GM21381 (cell line): Measurements from ENCODE around the gene CCDC150.
"Not testable (repeated sequence)": the region's sequence is repeated elsewhere in the genome, so short reads cannot be mapped to it uniquely, and the experiment has no call there.

Source experiments
- ATAC-seq: cut with Tn5 transposase; IDR thresholded peaks from one replicate; pipeline ENCODE4 v1.9.1; 2021; ENCODE audit warnings: mild to moderate bottlenecking, moderate library complexity; ENCODE audit not compliant: unreplicated experiment

CCDC150 gene

DNA sequence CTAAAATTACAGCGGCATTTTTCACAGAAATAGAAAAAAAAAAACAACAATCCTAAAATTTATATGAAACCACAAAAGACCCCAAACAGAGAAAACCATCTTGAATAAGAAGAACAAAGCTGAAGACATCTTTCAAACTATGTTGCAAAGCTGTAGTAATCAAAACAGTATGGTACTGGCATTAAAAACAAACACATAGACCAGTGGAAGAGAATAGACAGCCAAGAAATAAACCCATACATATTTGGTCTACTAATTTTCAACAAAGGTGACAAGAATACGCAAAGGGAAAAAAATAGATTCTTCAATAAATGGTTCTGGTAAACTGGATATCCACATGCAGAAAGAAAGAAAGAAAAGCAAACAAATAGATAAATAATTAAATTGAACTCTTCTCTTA is 9.0 kb upstream of the CCDC150 start:
- no peak for ATAC-seq

DNA sequence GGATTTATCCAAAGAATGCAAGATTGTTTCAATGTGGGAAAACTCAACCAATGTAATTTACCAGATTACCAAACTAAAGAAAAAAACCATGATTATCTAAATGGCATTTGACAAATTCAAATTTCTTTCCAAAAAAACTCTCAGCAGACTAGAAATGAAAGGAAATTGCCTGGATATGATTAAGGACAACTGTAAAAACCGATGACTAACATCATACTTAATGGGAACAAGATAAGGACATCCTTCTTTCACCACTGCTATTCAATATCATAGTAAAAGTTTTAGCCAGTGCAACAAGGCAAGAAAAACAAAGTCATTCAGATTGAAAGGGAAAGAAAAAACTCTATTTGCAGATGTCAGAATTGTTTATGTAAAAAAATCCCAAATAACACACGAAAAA is 4.4 kb upstream of the CCDC150 start:
- ATAC-seq = no peak

DNA sequence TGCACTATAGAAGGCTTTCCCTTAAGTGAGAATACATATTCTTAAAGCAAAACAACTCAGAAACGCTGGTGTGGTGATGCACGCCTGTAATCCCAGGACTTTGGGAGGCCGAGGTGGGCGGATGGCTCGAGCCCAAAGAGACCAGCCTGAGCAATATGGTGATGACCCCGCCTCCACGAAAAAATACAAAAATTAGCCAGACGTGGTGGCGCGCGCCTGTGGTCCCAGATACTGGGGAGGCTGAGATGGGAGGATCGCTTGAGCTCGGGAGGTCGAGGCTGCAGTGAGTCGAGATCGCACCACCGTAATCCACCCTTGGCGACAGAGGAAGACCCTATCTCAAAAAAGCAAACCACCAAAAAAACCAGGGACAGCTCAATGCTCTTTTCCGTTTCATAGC is 750 bp upstream of the CCDC150 start:
- no peak for ATAC-seq

DNA sequence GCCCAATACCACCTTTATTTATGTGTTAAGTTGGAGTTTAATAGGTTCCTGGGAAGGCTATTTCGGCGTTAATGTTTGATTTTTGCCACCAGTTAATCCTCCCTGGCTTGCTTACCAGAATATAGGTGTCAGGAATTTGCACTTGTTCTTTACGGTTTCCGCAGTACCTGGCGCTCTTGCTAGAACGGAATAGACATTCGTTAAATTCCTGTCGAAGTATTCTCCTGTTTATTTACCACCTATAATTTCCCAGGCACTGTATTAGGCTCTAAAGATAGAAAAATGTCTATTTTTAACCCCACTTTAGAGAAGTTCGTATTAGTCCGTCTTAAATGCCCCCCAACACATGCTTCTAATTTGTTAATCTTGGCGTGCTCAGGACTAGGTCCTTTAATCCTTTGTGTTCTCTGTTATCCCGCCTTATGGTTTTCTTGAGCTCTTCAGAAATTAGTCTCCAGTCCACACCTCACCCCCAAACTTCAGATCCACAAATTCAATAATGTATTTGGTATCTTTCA is 575 bp downstream of the CCDC150 start:
- ATAC-seq = no peak

DNA sequence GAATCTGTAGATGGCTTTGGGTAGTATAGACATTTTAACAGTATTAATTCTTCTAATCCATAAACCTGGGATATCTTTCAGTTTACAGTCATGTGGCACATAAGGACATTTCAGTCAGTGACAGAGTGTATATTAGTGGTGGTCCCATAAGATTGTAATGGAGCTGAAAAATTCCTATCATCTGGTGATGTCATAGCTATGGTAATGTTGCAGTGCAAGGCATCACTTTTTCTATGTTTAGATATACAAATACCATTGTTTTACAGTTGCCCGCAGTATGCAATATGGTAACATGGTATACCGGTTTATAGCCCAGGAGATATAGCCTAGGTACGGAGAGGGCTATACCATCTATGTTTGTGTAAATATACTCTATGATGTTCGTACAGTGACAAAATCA is 9.7 kb downstream of the CCDC150 start:
- no peak for ATAC-seq

DNA sequence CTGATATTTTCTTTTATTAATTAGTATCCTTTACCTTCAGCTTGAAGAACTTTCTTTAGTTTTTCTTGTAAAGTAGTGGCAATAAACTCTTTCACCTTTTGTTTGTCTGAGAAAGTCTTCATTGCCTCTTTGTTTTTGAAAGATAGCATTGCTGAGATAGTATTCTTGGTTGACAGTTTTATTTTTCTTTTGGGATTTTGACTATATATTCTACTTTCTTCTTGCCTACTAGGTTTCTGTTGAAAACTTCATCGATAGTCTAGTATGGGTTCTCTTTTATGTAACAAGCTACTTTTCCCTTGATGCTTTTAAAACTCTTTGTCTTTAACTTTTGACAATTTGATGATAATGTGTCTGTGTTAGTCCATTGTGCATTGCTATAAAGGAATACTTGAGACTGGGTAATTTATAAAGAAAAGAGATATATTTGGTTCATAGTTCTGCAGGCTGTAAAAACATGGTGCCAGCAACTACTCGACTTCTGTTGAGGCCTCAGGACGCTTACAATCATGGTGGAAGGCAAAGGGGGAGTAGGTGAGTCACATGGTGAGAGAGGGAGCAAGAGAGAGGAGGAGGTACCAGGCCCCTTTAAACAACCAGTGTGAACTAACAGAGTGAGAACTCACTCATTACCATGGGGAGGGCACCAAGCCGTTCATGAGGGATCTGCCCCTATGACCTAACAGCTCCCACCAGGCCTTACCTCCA is 12.0 kb downstream of the CCDC150 start:
- no peak for ATAC-seq

DNA sequence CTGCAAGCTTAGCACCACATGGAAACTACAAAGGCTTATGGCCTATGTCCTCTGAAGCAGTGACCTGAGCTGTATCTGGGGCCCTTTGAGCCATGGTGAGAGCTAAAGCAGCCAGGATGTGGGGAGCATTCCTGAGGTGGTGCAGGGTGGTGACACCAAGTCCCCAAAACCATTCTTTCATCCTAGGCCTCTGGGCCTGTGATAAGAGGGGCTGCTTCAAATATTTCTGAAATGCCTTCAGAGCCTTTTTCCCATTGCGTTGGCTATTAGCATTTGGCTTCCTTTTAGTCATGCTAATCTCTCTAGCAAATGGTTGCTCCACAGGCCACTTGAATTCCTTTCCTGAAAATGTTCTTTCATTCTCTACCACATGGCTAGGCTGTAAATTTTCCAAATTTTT is 13.4 kb downstream of the CCDC150 start:
- ATAC-seq = no peak

DNA sequence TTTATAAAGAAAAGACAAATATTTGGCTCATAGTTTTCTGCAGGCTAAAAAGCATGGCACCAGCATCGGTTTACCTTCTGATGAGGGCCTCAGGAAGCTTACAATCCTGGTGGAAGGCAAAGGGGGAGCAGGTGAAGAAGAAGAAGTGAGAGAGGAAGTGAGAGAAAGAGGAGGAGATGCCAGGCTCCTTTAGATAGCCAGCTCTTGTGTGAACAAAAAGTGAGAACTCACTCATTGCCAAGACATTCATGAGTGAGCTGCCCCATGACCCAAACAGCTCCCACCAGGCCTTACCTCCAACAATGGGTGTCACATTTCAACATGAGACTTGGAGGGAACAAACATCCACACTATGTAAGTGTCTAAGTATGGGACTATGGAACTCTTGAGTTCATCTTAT is 14.3 kb downstream of the CCDC150 start:
- no peak for ATAC-seq

DNA sequence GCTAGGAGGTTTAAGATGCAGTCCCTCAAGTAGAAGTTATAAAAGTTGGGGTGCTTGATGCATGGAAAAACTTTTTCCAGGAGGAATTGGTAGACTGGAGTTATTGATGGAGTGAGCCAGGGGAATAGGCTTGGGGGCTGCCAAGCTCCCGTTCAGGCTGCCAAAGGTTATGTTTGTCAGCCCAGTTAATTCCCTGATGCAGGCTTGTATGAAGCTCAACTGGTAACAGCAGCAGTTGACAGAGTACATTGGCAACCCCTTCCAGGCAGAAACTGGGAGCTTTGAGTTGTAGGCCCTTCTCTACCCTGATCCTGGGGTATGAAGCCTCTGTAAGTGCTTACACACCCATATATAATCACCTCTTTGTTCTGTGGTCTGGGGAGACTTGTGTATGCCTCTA is 16.2 kb downstream of the CCDC150 start:
- ATAC-seq = no peak

DNA sequence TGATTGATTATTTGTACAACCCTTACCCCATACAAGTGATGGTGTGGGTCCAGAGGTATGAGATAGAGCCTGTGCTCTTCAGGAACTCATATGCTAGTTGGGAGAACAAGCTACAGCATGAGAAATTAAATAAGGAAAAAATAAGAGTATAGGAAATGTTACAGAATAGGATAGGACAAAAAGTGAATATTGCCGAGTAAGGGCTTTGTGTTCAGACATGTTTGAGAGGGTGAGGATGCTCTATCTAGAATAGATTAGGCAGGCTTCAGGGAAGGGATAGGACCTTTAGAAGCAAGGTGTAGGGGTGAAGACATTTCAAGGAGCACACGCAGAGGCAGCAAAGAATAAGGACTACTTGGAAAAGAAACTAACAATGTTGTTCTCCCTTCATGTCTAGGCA is 17.8 kb downstream of the CCDC150 start:
- no peak for ATAC-seq

DNA sequence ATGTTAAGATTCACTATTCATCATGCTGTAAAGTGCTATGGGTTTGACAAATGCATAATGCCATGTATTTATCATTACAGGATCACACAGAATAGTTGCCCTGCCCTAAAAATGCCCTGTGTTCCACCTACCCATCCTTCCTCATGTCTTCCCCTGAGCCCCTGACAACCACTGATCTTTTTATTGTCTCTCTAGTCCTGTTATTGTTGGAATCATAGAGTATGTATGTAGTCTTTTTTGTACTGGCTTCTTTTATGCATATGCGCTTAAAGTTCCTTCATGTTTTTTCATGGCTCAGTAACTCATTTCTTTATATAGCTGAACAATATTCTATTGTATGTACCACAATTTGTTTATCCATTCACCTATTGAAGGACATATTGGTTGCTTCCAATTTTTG is 20.3 kb downstream of the CCDC150 start:
- no peak for ATAC-seq

DNA sequence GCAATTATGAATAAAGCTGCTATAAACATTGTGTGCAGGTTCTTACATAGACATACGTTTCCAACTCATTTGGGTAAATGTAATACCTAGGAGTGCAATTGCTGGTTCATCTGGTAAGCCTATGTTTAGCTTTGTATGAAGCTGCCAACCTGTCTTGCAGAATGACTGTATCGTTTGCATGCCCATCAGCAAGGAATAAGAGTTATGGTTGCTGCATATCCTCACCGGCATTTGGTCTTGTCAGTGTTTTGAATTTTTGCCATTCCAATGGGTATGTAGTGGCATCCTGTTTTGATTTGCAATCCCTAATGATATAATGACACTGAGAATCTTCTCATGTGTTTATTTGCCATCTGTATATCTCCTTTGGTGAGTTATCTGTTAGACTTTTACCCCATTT is 20.7 kb downstream of the CCDC150 start:
- no peak for ATAC-seq

DNA sequence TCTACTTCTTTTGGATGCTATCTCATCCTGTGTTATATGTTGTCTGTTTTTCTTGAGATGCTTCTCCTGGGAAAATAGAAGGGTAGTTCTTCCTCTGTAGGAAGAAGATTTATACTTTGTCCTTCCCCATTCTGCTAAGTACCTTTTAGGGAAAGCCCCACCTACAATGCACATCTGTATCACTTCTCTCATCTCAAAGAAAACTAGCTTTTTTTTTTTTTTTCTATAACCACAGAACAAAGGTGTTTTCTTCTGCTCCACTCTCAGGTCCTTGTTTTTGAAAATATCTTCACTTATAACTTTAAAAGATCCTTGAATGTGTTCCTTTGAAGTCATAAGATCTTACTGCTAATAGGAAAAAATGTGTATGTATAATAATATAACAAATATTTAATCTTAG is 30.8 kb downstream of the CCDC150 start:
- no peak for ATAC-seq

DNA sequence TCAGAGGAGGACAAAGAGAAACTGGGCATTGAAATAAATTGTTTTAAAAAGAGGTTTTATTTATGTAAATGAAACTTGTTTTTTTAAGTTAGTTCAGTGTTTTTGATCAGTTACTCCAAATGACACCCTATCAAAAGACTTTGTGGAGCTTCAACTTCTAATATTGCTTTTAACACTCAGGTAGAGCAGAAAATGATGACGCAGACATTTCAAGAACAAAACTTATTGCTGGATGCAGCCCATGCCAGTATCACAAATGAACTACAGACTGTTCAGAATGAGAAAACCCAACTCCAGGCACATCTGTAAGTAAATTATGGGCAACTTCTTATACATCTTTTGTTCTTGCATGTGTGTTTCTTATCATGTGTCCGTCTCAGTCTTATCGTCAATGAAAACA is 36.4 kb downstream of the CCDC150 start:
- ATAC-seq = no peak

DNA sequence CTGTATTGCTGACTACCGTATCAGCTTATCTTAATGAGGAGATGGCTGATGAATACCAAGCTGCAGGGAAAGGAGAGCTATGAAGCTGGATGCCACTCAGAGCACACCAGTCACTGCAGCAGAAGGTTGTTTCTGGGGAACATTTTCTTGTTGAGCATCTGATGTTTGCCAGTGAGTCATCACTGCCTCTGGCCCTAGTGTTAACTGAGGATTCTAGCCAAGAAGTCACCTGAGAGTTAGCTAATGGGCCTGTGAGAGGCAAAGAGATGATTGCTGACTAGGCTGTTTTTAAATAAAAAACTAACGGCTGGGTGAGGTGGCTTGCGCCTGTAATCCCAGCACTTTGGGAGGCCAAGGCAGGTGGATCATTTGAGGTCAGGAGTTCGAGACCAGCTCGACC is 37.9 kb downstream of the CCDC150 start:
- no peak for ATAC-seq

DNA sequence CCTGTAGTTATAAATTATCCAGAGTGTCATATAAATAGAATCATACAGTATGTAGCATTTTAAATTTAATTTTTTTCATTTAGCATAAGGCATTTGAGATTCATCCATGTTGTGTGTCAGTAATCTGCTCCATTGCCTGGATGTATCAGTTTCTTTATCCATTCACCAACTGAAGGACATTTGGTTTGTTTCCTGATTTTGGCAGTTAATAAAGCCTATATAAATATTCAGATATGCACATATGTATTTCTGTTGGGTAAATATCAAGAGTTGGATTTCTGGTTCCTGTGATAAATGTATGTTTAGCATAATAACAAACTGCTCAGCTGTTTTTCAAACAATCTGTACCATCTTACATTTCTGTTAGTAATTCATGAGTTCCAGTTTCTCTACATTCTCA is 39.9 kb downstream of the CCDC150 start:
- no peak for ATAC-seq

DNA sequence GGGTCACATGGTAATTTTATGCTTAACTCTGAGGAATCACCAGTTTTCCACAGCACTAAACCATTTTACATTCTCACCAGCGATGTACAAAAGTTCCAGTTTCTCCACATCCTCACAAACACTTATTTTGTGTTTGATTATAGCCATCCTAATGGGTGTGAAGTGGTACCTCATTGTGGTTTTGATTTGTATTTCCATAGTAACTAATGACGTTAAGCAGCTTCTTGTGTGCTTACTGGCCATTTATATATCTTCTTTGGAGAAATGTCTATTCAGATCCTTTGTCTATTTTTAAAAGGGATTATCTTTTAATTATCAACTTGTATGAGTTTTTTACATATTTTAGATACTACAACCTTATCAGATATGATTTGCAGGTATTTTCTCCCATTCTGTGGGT is 42.0 kb downstream of the CCDC150 start:
- ATAC-seq = no peak

DNA sequence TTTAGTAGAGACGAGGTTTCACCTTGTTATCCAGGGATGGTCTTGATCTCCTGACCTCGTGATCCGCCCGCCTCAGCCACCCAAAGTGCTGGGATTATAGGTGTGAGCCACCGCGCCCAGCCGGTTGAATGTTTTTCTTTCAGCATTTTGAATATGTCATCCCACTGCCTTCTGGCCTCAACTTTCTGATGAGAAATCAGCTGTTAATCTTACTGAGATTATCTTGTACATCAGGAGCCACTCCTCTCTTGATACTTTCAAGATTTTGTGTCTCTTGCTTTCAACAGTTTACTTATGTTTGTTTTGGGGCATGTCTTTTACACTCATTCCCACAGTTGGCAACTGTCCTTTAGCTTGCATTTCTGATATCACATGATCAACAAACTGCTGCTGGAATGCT is 46.3 kb downstream of the CCDC150 start:
- ATAC-seq = no peak

DNA sequence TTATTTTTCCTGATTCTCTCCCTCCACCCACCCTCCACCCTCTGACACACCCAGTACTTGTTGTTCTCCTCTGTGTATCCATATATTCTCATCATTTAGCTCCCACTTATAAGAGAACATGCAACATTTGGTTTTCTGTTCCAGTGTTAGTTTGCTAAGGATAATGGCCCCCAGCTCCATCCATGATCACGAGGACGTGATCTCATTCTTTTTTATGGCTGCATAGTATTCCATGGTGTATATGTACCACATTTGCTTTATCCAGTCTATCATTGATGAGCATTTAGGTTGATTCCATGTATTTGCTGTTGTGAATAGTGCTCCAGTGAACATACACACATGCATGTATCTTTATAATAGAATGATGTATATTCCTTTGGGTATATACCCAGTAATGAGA is 47.2 kb downstream of the CCDC150 start:
- ATAC-seq = not testable (repeated sequence)

DNA sequence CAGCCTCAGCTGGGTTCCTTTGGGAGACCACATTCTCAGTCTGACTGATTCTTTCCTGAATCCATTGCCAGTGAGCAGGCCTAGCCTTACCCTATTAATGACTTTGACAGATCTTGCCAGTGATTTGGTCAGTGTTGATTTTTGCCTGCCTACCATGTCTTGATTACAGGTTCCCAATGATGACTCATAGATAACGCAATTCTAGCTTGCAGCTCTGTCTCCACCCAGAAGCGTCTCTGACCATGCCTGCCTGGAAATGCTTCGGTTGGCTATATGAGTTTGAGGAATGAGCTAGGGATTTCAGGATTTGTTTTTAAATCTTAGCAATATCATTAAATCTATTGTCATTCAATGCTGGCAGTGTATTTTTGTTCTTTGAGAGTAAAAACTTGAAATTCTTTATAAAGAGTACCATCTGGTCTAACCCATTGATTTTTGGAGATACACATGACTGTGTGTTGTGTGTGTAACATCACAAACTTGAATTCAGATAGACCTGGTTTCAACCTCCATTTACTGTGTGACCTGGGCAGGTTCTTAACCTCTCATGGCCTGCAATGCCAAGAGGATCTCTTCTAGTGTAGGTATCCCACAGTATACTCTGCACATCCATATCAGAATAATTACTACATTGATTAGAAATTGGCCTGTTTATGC is 57.0 kb downstream of the CCDC150 start:
- ATAC-seq = no peak

DNA sequence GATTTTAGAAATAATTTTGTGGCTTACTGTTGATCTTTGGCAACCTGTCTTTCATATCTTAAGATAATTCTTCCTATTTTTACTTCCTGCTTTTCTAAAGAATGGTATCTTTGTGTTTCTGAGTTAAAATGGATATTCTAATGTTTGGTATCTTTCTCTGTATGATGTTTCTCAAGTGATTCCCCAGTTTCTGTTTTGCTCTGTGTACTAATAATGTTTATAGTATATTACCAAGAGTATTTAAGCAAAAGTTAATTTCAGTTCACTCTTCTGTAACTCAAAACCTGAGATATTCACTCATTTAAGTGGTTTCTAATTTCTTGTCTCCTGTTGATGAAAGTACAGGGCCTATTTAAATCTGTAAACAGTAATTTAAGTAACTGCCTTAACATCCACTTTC is 58.3 kb downstream of the CCDC150 start:
- ATAC-seq = no peak

DNA sequence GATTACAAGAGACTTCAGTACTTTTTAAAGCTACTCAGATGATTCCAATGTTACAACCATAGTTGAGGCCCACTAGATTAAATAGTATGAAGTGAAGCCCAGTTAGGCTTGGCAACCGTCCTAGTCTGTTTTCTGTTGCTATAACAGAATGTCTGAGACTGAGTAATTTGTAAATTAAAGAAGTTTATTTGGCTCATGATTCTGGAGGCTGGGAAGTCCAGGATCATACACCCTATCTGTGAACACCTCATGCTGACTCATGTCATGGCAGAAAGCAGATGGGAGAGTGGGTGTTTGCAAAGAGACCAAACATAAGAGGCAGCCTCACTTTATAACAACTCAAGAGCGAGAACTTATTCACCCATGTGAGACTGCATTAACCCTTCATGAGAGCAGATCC is 63.1 kb downstream of the CCDC150 start:
- no peak for ATAC-seq

DNA sequence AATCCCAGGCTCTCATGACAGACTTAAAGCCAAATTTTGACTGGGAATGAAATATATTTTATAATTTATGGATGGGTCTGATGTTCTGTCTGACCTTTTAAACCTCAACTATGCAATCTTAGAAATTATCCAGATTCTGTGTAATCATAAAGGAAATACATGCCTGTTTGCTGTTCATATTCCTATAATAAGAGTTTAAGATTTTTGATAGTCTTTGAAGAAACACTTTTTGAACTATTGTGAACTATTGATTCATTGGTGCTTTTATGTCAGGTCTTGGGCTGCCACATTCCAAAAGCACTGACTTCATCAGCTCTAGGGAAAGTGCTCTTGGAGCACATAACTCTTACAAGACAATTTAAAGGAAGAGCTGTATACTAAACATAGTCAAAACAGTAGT is 64.2 kb downstream of the CCDC150 start:
- no peak for ATAC-seq
